CD4-positive, alpha-beta memory T cell (primary cell): ENCODE data around the gene GRIK4. TPM values are rescaled to one million over a fixed set of nuclear protein-coding genes. Genes with fewer than 3 reads are reported as not detected.

ENCODE experiments used
- CTCF ChIA-PET: fragments of 350-600 bp; sonication (Branson Sonifier 250); formaldehyde crosslinking; loops from one replicate; lab custom pipeline; 2021; ENCODE audit warnings: inconsistent platforms; ENCODE audit not compliant: partially characterized antibody; lab: Charles Lee
- POLR2A ChIA-PET: fragments of 350-600 bp; sonication (Branson Sonifier 250); formaldehyde crosslinking; loops from one replicate; lab custom pipeline; 2021; ENCODE audit not compliant: partially characterized antibody; lab: Charles Lee
- DNase-seq, 5 donors: peaks; one replicate each; pipeline versions ENCODE4 v3.0.0 to v3.0.0-alpha.2; 2020 to 2022; ENCODE audit warnings: mixed read lengths in 1 of 5
- H3K27ac ChIP-seq: one replicate; pipeline ENCODE4 v1.7.0; 2013; ENCODE audit warnings: low read depth, low read length
- H3K27me3 ChIP-seq: 2 replicates; pipeline ENCODE4 v1.7.0; 2013; ENCODE audit warnings: mild to moderate bottlenecking, low read length, moderate library complexity; ENCODE audit not compliant: insufficient read depth
- H3K36me3 ChIP-seq: 2 replicates; pipeline ENCODE4 v1.7.0; 2013; ENCODE audit warnings: mild to moderate bottlenecking, low read length, moderate library complexity; ENCODE audit not compliant: insufficient read depth
- H3K4me1 ChIP-seq: 2 replicates; pipeline ENCODE4 v1.7.0; 2013; ENCODE audit warnings: mild to moderate bottlenecking, low read length, moderate library complexity; ENCODE audit not compliant: insufficient read depth
- H3K4me3 ChIP-seq, 2 donors: one replicate each; pipeline ENCODE4 v1.7.0; 2013; ENCODE audit warnings: low read length in 2 of 2, mild to moderate bottlenecking in 1 of 2
- H3K9me3 ChIP-seq, 2 donors: one replicate each; pipeline ENCODE4 v1.7.0; 2013; ENCODE audit warnings: low read length in 2 of 2, control low read depth in 1 of 2; ENCODE audit not compliant: control insufficient read depth in 1 of 2
- H3K27ac Mint-ChIP-seq, 7 donors: one replicate each; pipeline ENCODE4 v1.8.0; 2020 to 2021; ENCODE audit warnings: mixed read lengths in 7 of 7, mild to moderate bottlenecking in 6 of 7, inconsistent platforms in 3 of 7, moderate library complexity in 3 of 7
- H3K27me3 Mint-ChIP-seq, 2 donors: one replicate each; pipeline ENCODE4 v1.8.0; 2020 to 2021; ENCODE audit warnings: mixed read lengths in 2 of 2
- H3K36me3 Mint-ChIP-seq, 2 donors: one replicate each; pipeline ENCODE4 v1.8.0; 2020 to 2021; ENCODE audit warnings: mixed read lengths in 2 of 2, inconsistent platforms in 1 of 2, mild to moderate bottlenecking in 1 of 2
- H3K4me1 Mint-ChIP-seq, 4 donors: one replicate each; pipeline ENCODE4 v1.8.0; 2020 to 2021; ENCODE audit warnings: mixed read lengths in 4 of 4, mild to moderate bottlenecking in 1 of 4
- H3K4me3 Mint-ChIP-seq, 8 donors: one replicate each; pipeline ENCODE4 v1.8.0; 2020 to 2021; ENCODE audit warnings: mixed read lengths in 8 of 8, mild to moderate bottlenecking in 7 of 8, moderate library complexity in 6 of 8, inconsistent platforms in 3 of 8
- H3K9me3 Mint-ChIP-seq, 8 donors: one replicate each; pipeline ENCODE4 v1.8.0; 2020 to 2021; ENCODE audit warnings: mixed read lengths in 8 of 8, mild to moderate bottlenecking in 5 of 8, inconsistent platforms in 3 of 8, moderate library complexity in 1 of 8
- intact Hi-C: fragments of 100-400 bp; cut with micrococcal nuclease; formaldehyde crosslinking; loops from one replicate; pipeline ENCODE4 v1.15.1; 2023
- polyA plus RNA-seq, 2 donors: library from polyadenylated mRNA; unstranded; fragments of 300-500 nt; fragmentation: Illumina TruSeq; gene quantifications; one replicate each; pipeline ENCODE4 v1.2.3, GENCODE V29; 2021
- total RNA-seq, 2 experiments: library from RNA; stranded (reverse); gene quantifications; one replicate each; pipeline ENCODE4 v1.2.3, GENCODE V29; 2021

GRIK4 gene
- total and polyA plus RNA-seq, 4 experiments from 2014 or later: 0.06 TPM; not detected in 3

GRCh38 chr11:120896687-120897086, 385.1 kb downstream of the GRIK4 start:
- no peak overlapping the region for H3K27ac Mint-ChIP-seq
- Histone ChIP-seq H3K36me3 (no peaks in the 10 kb centered on the region), H3K4me3 (no peak overlapping the region), H3K27ac (no peak overlapping the region), H3K27me3 (no peaks in the 10 kb centered on the region), H3K9me3 (no peaks in the 10 kb centered on the region), H3K4me1 (no peaks in the 10 kb centered on the region)
- intact Hi-C loops: no loop called here
- DNase-seq: no peak
- ChIA-PET CTCF (no interaction called here), POLR2A (no interaction called here)
- H3K9me3 Mint-ChIP-seq: no peaks in the 10 kb centered on the region
- no peaks in the 10 kb centered on the region for H3K36me3 Mint-ChIP-seq
- peaks cover 4 to 15% of the 10 kb centered on the region in 2 donors for H3K27me3 Mint-ChIP-seq
- H3K4me3 Mint-ChIP-seq: no peak overlapping the region
- H3K4me1 Mint-ChIP-seq: no peaks in the 10 kb centered on the region

- no peak overlapping the region for H3K27ac Mint-ChIP-seq
- Histone ChIP-seq H3K4me3 (no peak overlapping the region), H3K36me3 (no peaks in the 10 kb centered on the region), H3K9me3 (no peaks in the 10 kb centered on the region), H3K27ac (no peak overlapping the region), H3K27me3 (no peaks in the 10 kb centered on the region), H3K4me1 (no peaks in the 10 kb centered on the region)
- POLR2A ChIA-PET: no interaction called here
- H3K9me3 Mint-ChIP-seq: no peaks in the 10 kb centered on the region
- no peaks in the 10 kb centered on the region for H3K36me3 Mint-ChIP-seq
- no peaks in the 10 kb centered on the region for H3K4me1 Mint-ChIP-seq
- H3K4me3 Mint-ChIP-seq: no peak overlapping the region
- no peak for DNase-seq
- intact Hi-C loops: no loop called here
- CTCF ChIA-PET: no interaction called here
- H3K27me3 Mint-ChIP-seq: peaks cover 4 to 10% of the 10 kb centered on the region in 2 donors
Observed at GRCh38 chr11:120898568-120898967, 387.0 kb downstream of the GRIK4 start.

GRCh38 chr11:120899720-120900119, 388.2 kb downstream of the GRIK4 start:
- H3K27me3 ChIP-seq: no peaks in the 10 kb centered on the region
- no peaks in the 10 kb centered on the region for H3K9me3 ChIP-seq
- no peaks in the 10 kb centered on the region for H3K36me3 Mint-ChIP-seq
- H3K4me3 ChIP-seq: no peak overlapping the region
- intact Hi-C loops: no loop called here
- no peak overlapping the region for H3K27ac Mint-ChIP-seq
- H3K27ac ChIP-seq: no peak overlapping the region
- POLR2A ChIA-PET: no interaction called here
- DNase-seq: no peak
- no peaks in the 10 kb centered on the region for H3K36me3 ChIP-seq
- peaks cover 4 to 10% of the 10 kb centered on the region in 2 donors for H3K27me3 Mint-ChIP-seq
- H3K4me1 Mint-ChIP-seq: no peaks in the 10 kb centered on the region
- no peak overlapping the region for H3K4me3 Mint-ChIP-seq
- no peaks in the 10 kb centered on the region for H3K4me1 ChIP-seq
- no peaks in the 10 kb centered on the region for H3K9me3 Mint-ChIP-seq
- CTCF ChIA-PET: no interaction called here

- no peak overlapping the region for H3K27ac ChIP-seq
- H3K27me3 ChIP-seq: no peaks in the 10 kb centered on the region
- DNase-seq: no peak
- no peaks in the 10 kb centered on the region for H3K4me1 ChIP-seq
- ChIA-PET CTCF (no interaction called here), POLR2A (no interaction called here)
- Mint-ChIP-seq H3K4me3 (no peak overlapping the region), H3K4me1 (no peaks in the 10 kb centered on the region), H3K27me3 (peaks cover 2 to 14% of the 10 kb centered on the region in 2 donors), H3K9me3 (no peaks in the 10 kb centered on the region), H3K36me3 (no peaks in the 10 kb centered on the region), H3K27ac (no peak overlapping the region)
- H3K9me3 ChIP-seq: no peaks in the 10 kb centered on the region
- no peaks in the 10 kb centered on the region for H3K36me3 ChIP-seq
- no peak overlapping the region for H3K4me3 ChIP-seq
- intact Hi-C loops: no loop called here
Observed at GRCh38 chr11:120900643-120901042, 389.1 kb downstream of the GRIK4 start.

GRCh38 chr11:120903686-120904085, 392.1 kb downstream of the GRIK4 start:
- Histone ChIP-seq H3K4me1 (no peaks in the 10 kb centered on the region), H3K27me3 (no peaks in the 10 kb centered on the region), H3K27ac (no peak overlapping the region), H3K9me3 (no peaks in the 10 kb centered on the region), H3K4me3 (no peak overlapping the region), H3K36me3 (no peaks in the 10 kb centered on the region)
- no peaks in the 10 kb centered on the region for H3K4me1 Mint-ChIP-seq
- no peak for DNase-seq
- POLR2A ChIA-PET: no interaction called here
- H3K4me3 Mint-ChIP-seq: no peak overlapping the region
- intact Hi-C loops: no loop called here
- H3K36me3 Mint-ChIP-seq: no peaks in the 10 kb centered on the region
- CTCF ChIA-PET: no interaction called here
- no peak overlapping the region for H3K27ac Mint-ChIP-seq
- no peaks in the 10 kb centered on the region for H3K9me3 Mint-ChIP-seq
- H3K27me3 Mint-ChIP-seq: peaks cover 2 to 10% of the 10 kb centered on the region in 2 donors

- Histone ChIP-seq H3K36me3 (no peaks in the 10 kb centered on the region), H3K27me3 (no peaks in the 10 kb centered on the region), H3K9me3 (no peaks in the 10 kb centered on the region), H3K4me1 (no peaks in the 10 kb centered on the region), H3K4me3 (no peak overlapping the region), H3K27ac (no peak overlapping the region)
- H3K4me3 Mint-ChIP-seq: no peak overlapping the region
- no peaks in the 10 kb centered on the region for H3K36me3 Mint-ChIP-seq
- H3K27me3 Mint-ChIP-seq: peaks cover 2 to 10% of the 10 kb centered on the region in 2 donors
- intact Hi-C loops: no loop called here
- ChIA-PET POLR2A (no interaction called here), CTCF (no interaction called here)
- H3K4me1 Mint-ChIP-seq: no peaks in the 10 kb centered on the region
- DNase-seq: no peak
- H3K9me3 Mint-ChIP-seq: no peaks in the 10 kb centered on the region
- no peak overlapping the region for H3K27ac Mint-ChIP-seq
Observed at GRCh38 chr11:120904116-120904515, 392.6 kb downstream of the GRIK4 start.

GRCh38 chr11:120906766-120907165, 395.2 kb downstream of the GRIK4 start:
- H3K4me3 Mint-ChIP-seq: no peak overlapping the region
- no peaks in the 10 kb centered on the region for H3K27me3 ChIP-seq
- no peak overlapping the region for H3K4me3 ChIP-seq
- no peaks in the 10 kb centered on the region for H3K36me3 ChIP-seq
- peaks cover 0 to 14% of the 10 kb centered on the region in 2 donors for H3K27me3 Mint-ChIP-seq
- H3K27ac Mint-ChIP-seq: no peak overlapping the region
- no peaks in the 10 kb centered on the region for H3K36me3 Mint-ChIP-seq
- DNase-seq: no peak
- H3K9me3 ChIP-seq: no peaks in the 10 kb centered on the region
- intact Hi-C loops: no loop called here
- H3K27ac ChIP-seq: no peak overlapping the region
- CTCF ChIA-PET: no interaction called here
- H3K4me1 Mint-ChIP-seq: no peaks in the 10 kb centered on the region
- no peaks in the 10 kb centered on the region for H3K9me3 Mint-ChIP-seq
- H3K4me1 ChIP-seq: no peaks in the 10 kb centered on the region
- POLR2A ChIA-PET: no interaction called here

- Histone ChIP-seq H3K27ac (no peak overlapping the region), H3K4me3 (no peak overlapping the region), H3K9me3 (no peaks in the 10 kb centered on the region), H3K4me1 (no peaks in the 10 kb centered on the region), H3K36me3 (no peaks in the 10 kb centered on the region), H3K27me3 (no peaks in the 10 kb centered on the region)
- no peaks in the 10 kb centered on the region for H3K36me3 Mint-ChIP-seq
- no peak for DNase-seq
- H3K9me3 Mint-ChIP-seq: no peaks in the 10 kb centered on the region
- H3K4me1 Mint-ChIP-seq: no peaks in the 10 kb centered on the region
- H3K27ac Mint-ChIP-seq: no peak overlapping the region
- H3K4me3 Mint-ChIP-seq: no peak overlapping the region
- ChIA-PET POLR2A (no interaction called here), CTCF (interaction anchor here (1.3 kb wide), 1 partner anchor 21 kb away, joined by 4 read pairs; no protein-coding TSS in a partner anchor)
- H3K27me3 Mint-ChIP-seq: peaks cover 0 to 22% of the 10 kb centered on the region in 2 donors
- intact Hi-C loops: no loop called here
Observed at GRCh38 chr11:120907971-120908370, 396.4 kb downstream of the GRIK4 start.
